ENCODE data around the gene NAALADL2.
"Not testable (repeated sequence)": the region's sequence is repeated elsewhere in the genome, so short reads cannot be mapped to it uniquely, and the experiment has no call there.

NAALADL2 gene

GRCh38 chr3:175046601-175047000, 187.5 kb downstream of the NAALADL2 start:
- Mint-ChIP-seq H3K27ac (no peak overlapping the region), H3K4me1 (ENCODE audit: low read depth) (no peaks in the 10 kb centered on the region), H3K4me3 (no peak overlapping the region), H3K27me3 (ENCODE audit: low read depth) (no peaks in the 10 kb centered on the region), H3K36me3 (ENCODE audit: low read depth) (no peaks in the 10 kb centered on the region), H3K9me3 (peaks cover 13% of the 10 kb centered on the region)
- no peak for DNase-seq (ENCODE audit: low spot score)

- no peak overlapping the region for H3K27ac Mint-ChIP-seq
- H3K36me3 Mint-ChIP-seq (ENCODE audit: low read depth), result no peaks in the 10 kb centered on the region
- no peaks in the 10 kb centered on the region for H3K4me1 Mint-ChIP-seq (ENCODE audit: low read depth)
- no peak for DNase-seq (ENCODE audit: low spot score)
- H3K27me3 Mint-ChIP-seq (ENCODE audit: low read depth), result no peaks in the 10 kb centered on the region
- no peak overlapping the region for H3K4me3 Mint-ChIP-seq
- H3K9me3 Mint-ChIP-seq, result peaks cover 11% of the 10 kb centered on the region
Observed at GRCh38 chr3:175047786-175048185, 188.7 kb downstream of the NAALADL2 start.

DNA sequence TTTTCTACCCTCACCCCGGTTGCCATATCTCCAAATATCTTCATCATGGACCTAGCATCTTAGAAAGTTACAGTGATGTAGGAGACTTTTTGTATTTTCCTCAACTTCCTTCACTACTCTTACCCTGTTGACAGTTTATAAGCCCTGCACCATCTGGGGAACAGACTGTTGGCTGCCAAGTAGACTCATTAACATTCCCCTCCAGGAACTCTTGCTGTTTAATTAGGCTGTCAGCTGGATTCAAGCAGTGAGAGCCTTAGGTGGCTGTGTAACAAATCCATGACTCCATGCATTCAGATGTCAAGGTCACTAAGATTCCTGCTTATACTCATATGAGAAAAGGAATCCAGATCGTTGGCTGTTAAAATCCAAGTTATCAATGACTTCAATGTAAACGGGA, 198.3 kb downstream of the NAALADL2 start:
- H3K9me3 Mint-ChIP-seq, result peaks cover 22% of the 10 kb centered on the region
- no peaks in the 10 kb centered on the region for H3K27me3 Mint-ChIP-seq (ENCODE audit: low read depth)
- DNase-seq (ENCODE audit: low spot score), result no peak
- no peak overlapping the region for H3K27ac Mint-ChIP-seq
- H3K4me1 Mint-ChIP-seq (ENCODE audit: low read depth), result no peaks in the 10 kb centered on the region
- no peaks in the 10 kb centered on the region for H3K36me3 Mint-ChIP-seq (ENCODE audit: low read depth)
- no peak overlapping the region for H3K4me3 Mint-ChIP-seq

GRCh38 chr3:175059788-175060187, 200.7 kb downstream of the NAALADL2 start:
- H3K4me1 Mint-ChIP-seq (ENCODE audit: low read depth), result no peaks in the 10 kb centered on the region
- no peak for DNase-seq (ENCODE audit: low spot score)
- H3K4me3 Mint-ChIP-seq, result no peak overlapping the region
- no peaks in the 10 kb centered on the region for H3K36me3 Mint-ChIP-seq (ENCODE audit: low read depth)
- H3K27me3 Mint-ChIP-seq (ENCODE audit: low read depth), result no peaks in the 10 kb centered on the region
- H3K9me3 Mint-ChIP-seq, result peaks cover 17% of the 10 kb centered on the region
- H3K27ac Mint-ChIP-seq, result no peak overlapping the region

- Mint-ChIP-seq H3K27me3 (ENCODE audit: low read depth) (no peaks in the 10 kb centered on the region), H3K4me1 (ENCODE audit: low read depth) (no peaks in the 10 kb centered on the region), H3K4me3 (no peak overlapping the region), H3K27ac (no peak overlapping the region), H3K36me3 (ENCODE audit: low read depth) (no peaks in the 10 kb centered on the region), H3K9me3 (peaks cover 6% of the 10 kb centered on the region)
- no peak for DNase-seq (ENCODE audit: low spot score)
Observed at GRCh38 chr3:175065497-175065896, 206.4 kb downstream of the NAALADL2 start.

GRCh38 chr3:175066617-175067415, 207.7 kb downstream of the NAALADL2 start:
- H3K4me1 Mint-ChIP-seq (ENCODE audit: low read depth), result no peaks in the 10 kb centered on the region
- H3K36me3 Mint-ChIP-seq (ENCODE audit: low read depth), result no peaks in the 10 kb centered on the region
- no peaks in the 10 kb centered on the region for H3K27me3 Mint-ChIP-seq (ENCODE audit: low read depth)
- peaks cover 6% of the 10 kb centered on the region for H3K9me3 Mint-ChIP-seq
- no peak overlapping the region for H3K4me3 Mint-ChIP-seq
- DNase-seq (ENCODE audit: low spot score), result no peak
- H3K27ac Mint-ChIP-seq, result no peak overlapping the region

DNA sequence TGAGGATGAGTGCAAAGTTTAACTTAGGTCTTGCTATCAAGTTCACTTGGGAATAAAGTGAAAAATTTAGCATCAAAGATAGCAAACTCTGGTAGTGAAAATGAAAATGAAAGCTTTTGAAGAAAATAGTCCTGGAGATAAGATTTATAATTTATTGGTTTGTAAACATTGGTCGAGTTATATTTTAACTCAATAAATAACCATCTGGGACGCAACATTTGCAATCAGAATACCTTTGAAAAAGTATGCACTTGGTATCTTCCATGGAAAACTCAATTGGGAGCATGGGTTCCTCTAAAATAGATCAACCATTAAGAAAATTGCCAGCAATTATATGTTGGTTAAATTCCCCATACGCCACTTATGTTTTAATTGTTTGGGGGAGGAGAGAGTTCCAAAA, 209.5 kb downstream of the NAALADL2 start:
- H3K9me3 Mint-ChIP-seq, result peaks cover 6% of the 10 kb centered on the region

DNA sequence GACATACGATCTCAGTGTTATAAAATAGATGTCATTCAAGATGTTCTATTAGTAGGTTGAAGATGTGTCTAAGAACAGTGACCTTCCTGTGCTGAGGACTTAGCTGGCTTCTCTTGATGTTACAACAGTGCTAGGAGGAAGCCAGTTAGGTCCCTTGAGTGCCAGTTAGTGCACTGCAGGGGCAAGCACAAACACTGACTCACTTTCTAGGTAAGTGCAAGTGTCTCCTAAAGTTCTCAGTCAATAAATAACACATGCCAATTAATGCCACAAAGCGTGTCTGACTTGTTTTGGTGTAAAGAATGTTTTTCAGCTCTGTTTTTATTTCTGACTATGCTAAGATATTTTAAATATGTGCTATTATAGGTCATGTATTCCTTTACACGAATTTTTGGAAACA, 211.8 kb downstream of the NAALADL2 start:
- no peak for DNase-seq (ENCODE audit: low spot score)
- H3K27me3 Mint-ChIP-seq (ENCODE audit: low read depth), result no peaks in the 10 kb centered on the region
- no peaks in the 10 kb centered on the region for H3K36me3 Mint-ChIP-seq (ENCODE audit: low read depth)
- H3K4me1 Mint-ChIP-seq (ENCODE audit: low read depth), result no peaks in the 10 kb centered on the region
- no peak overlapping the region for H3K4me3 Mint-ChIP-seq
- H3K9me3 Mint-ChIP-seq, result no peaks in the 10 kb centered on the region
- H3K27ac Mint-ChIP-seq, result no peak overlapping the region

More for the DNA sequence above, 209.5 kb downstream of the NAALADL2 start:
- Mint-ChIP-seq H3K4me1 (ENCODE audit: low read depth) (no peaks in the 10 kb centered on the region), H3K27me3 (ENCODE audit: low read depth) (no peaks in the 10 kb centered on the region), H3K27ac (no peak overlapping the region), H3K4me3 (no peak overlapping the region), H3K36me3 (ENCODE audit: low read depth) (no peaks in the 10 kb centered on the region)
- no peak for DNase-seq (ENCODE audit: low spot score)

DNA sequence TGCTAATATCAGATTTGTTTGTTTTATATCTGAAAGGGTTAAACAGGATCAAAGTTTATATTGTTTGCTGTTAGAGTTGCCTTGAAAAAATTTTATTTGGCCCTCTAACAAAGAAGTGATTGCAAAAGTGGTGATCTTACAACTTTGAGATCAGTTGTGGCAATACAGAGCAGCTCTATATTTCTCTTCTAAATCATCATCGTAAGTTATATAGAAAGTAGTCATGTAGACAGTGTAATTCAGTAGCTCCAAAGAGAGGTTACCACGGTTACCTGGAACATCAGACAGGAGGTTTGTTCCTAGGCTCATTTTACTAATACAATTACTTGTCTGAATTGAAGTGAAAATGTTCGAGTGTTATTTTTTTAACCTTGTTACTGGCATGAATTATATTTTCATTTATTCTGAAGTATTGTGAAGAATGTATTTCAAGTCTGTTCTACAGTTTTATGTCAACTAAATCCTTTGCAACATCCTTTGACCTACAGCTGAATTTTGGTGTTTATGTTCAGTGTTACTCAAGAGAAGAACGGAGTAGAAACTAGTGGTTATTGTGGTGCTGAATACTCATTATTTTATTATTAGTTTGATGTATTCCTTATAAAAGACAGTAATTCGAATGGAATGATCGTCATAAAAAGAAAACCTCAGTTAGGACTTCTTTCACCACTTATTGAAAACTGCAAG, 214.2 kb downstream of the NAALADL2 start:
- H3K27me3 Mint-ChIP-seq (ENCODE audit: low read depth), result no peaks in the 10 kb centered on the region
- no peak for DNase-seq (ENCODE audit: low spot score)
- no peaks in the 10 kb centered on the region for H3K36me3 Mint-ChIP-seq (ENCODE audit: low read depth)
- no peak overlapping the region for H3K27ac Mint-ChIP-seq
- H3K4me1 Mint-ChIP-seq (ENCODE audit: low read depth), result no peaks in the 10 kb centered on the region
- H3K9me3 Mint-ChIP-seq, result no peaks in the 10 kb centered on the region
- no peak overlapping the region for H3K4me3 Mint-ChIP-seq

GRCh38 chr3:175075269-175075668, 216.1 kb downstream of the NAALADL2 start:
- DNase-seq (ENCODE audit: low spot score), result no peak
- Mint-ChIP-seq H3K9me3 (no peaks in the 10 kb centered on the region), H3K4me3 (no peak overlapping the region), H3K36me3 (ENCODE audit: low read depth) (no peaks in the 10 kb centered on the region), H3K27me3 (ENCODE audit: low read depth) (no peaks in the 10 kb centered on the region), H3K4me1 (ENCODE audit: low read depth) (no peaks in the 10 kb centered on the region), H3K27ac (no peak overlapping the region)

- no peak overlapping the region for H3K27ac Mint-ChIP-seq
- no peak for DNase-seq (ENCODE audit: low spot score)
- no peaks in the 10 kb centered on the region for H3K27me3 Mint-ChIP-seq (ENCODE audit: low read depth)
- no peaks in the 10 kb centered on the region for H3K4me1 Mint-ChIP-seq (ENCODE audit: low read depth)
- H3K9me3 Mint-ChIP-seq, result no peaks in the 10 kb centered on the region
- no peak overlapping the region for H3K4me3 Mint-ChIP-seq
- no peaks in the 10 kb centered on the region for H3K36me3 Mint-ChIP-seq (ENCODE audit: low read depth)
Observed at GRCh38 chr3:175077216-175077615, 218.1 kb downstream of the NAALADL2 start.

DNA sequence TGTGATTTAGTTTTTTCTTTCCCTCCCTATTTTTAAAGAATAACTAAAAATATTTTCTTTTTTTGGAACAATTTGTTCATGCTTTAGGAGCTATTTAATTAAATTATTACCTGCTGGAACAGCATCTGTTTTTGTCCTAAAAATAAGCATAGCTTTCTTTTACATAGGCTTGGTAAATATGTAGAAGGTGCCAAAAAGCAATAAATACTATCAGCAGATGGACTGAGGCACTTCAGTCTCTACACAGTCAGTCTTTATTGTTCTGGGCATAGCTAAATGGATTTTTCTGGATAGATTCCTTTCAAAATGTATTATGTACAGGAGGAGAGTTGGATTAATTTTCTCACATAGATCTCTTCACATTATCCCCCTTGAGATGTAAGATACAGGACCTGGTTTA, 223.5 kb downstream of the NAALADL2 start:
- Mint-ChIP-seq H3K9me3 (no peaks in the 10 kb centered on the region), H3K4me3 (no peak overlapping the region), H3K27me3 (ENCODE audit: low read depth) (no peaks in the 10 kb centered on the region), H3K4me1 (ENCODE audit: low read depth) (no peaks in the 10 kb centered on the region), H3K27ac (no peak overlapping the region), H3K36me3 (ENCODE audit: low read depth) (no peaks in the 10 kb centered on the region)
- DNase-seq (ENCODE audit: low spot score), result no peak

DNA sequence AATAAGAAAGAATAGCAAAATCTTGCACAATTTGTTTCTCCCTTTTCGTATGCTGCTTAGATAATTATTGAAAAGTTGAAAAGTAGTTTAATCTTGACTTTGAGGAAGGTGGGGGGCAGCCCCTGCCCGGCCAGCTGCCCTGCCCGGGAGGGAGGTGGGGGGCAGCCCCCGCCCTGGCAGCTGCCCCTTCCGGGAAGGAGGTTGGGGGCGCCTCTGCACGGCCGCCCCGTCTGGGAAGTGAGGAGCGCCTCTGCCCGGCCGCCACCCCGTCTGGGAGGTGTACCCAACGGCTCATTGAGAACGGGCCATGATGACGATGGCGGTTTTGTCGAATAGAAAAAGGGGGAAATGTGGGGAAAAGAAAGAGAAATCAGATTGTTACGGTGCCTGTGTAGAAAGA, 228.0 kb downstream of the NAALADL2 start:
- H3K27me3 Mint-ChIP-seq (ENCODE audit: low read depth); H3K36me3 Mint-ChIP-seq (ENCODE audit: low read depth); H3K9me3 Mint-ChIP-seq; DNase-seq (ENCODE audit: low spot score); H3K27ac Mint-ChIP-seq; H3K4me3 Mint-ChIP-seq; H3K4me1 Mint-ChIP-seq (ENCODE audit: low read depth): not testable (repeated sequence)

DNA sequence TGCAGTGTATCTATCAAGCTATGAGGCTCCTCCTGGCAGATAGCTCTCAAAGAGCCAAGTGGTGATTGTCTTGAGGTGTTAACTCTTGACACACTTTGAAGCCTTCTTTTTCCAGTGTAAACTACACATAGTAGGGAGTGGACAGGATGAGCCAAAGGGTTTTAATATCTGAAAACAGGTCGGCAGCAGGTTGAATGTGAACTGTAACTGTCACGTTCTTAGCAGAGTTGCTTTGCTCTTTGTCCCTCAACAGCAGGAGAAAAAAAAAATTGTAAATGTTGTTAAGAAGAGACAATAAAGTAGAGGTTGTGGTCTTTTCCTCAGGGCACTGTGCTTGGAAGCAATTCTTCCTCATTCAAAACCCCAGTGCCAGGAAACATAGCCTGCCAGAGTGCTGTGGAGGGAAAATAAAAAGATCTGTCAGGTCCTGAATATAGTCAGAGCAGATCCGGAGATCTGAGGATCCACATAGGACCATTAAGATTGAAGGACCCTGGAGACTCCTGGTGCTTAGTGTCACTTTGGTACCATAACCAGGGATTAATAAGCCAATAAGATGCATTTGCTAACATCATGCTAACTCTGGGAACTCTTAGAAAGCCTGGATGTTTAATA, 229.7 kb downstream of the NAALADL2 start:
- no peaks in the 10 kb centered on the region for H3K9me3 Mint-ChIP-seq
- no peak overlapping the region for H3K27ac Mint-ChIP-seq
- no peak overlapping the region for H3K4me3 Mint-ChIP-seq
- DNase-seq (ENCODE audit: low spot score), result no peak
- H3K4me1 Mint-ChIP-seq (ENCODE audit: low read depth), result no peaks in the 10 kb centered on the region
- no peaks in the 10 kb centered on the region for H3K27me3 Mint-ChIP-seq (ENCODE audit: low read depth)
- H3K36me3 Mint-ChIP-seq (ENCODE audit: low read depth), result no peaks in the 10 kb centered on the region

Measured in T-helper 2 cell treated with Interferon-gamma antibody and Interleukin-4, amounts not matched to agents 5 μg/mL and 100 μg/mL, for 36 hours (primary cell).